HepG2 (cell line): Measurements from ENCODE around the gene KRT79. TPM values are rescaled to one million over a fixed set of nuclear protein-coding genes. Genes with fewer than 3 reads are reported as not detected.

Source experiments
- ATAC-seq: fragments of 200-7000 bp; cut with Tn5 transposase; 3 replicates; pipeline ENCODE4 v1.9.1; 2020; ENCODE audit warnings: mild to moderate bottlenecking, moderate library complexity
- BruUV-seq: library from RNA; stranded (reverse); fragments of 400-500 nt; replicated peaks from 2 replicates; lab custom pipeline; 2021; lab: Mats Ljungman, UMichigan
- CTCF ChIA-PET: fragments of 300-600 bp; formaldehyde crosslinking; extraction: SDS; loops from one replicate; lab custom pipeline; 2021; ENCODE audit warnings: low total read pairs, inconsistent platforms, low intra/inter-chr PET ratio; lab: Yijun Ruan, JAX
- POLR2A ChIA-PET: fragments of 350-600 bp; sonication (Branson Sonifier 250); formaldehyde crosslinking; loops from one replicate; lab custom pipeline; 2020; ENCODE audit warnings: antibody characterized with exemption, inconsistent platforms; lab: Yijun Ruan, JAX
- DNase-seq: peaks from one replicate; pipeline ENCODE4 v3.0.0-alpha.2; 2015; ENCODE audit warnings: low spot score
- FAIRE-seq: peaks from 3 replicates; lab custom pipeline; 2011; peaks lifted over from hg19 to GRCh38; lab: Jason Lieb, UNC
- H2AFZ ChIP-seq: one replicate; pipeline ENCODE4 v1.6.1; 2011; ENCODE audit warnings: low read length, inconsistent platforms
- H3K27ac ChIP-seq: fragments of 300-600 bp; 3 replicates; pipeline ENCODE4 v1.8.0; 2011; ENCODE audit warnings: mixed run types, mild to moderate bottlenecking, mixed read lengths, low read length, inconsistent platforms; ENCODE audit not compliant: insufficient read depth; ENCODE audit errors: extremely low read length
- H3K27me3 ChIP-seq, 2 experiments: fragments of 200-600 bp in 1 of 2; 2 replicates in 1 of 2; 3 replicates in 1 of 2; pipeline versions ENCODE4 v1.6.0 to v1.8.0; 2011; ENCODE audit warnings: low read length in 2 of 2, mild to moderate bottlenecking in 2 of 2, moderate library complexity in 2 of 2, inconsistent platforms in 1 of 2; ENCODE audit not compliant: insufficient read depth in 2 of 2, control insufficient read depth in 1 of 2
- H3K36me3 ChIP-seq, 2 experiments: fragments of 200-600 bp in 1 of 2; replicated peaks in 1 of 2; 2 replicates in 1 of 2; 3 replicates in 1 of 2; pipeline versions ENCODE4 v1.5.1 to v1.8.0; 2011; ENCODE audit warnings: low read length in 2 of 2, inconsistent platforms in 1 of 2; ENCODE audit not compliant: insufficient read depth in 2 of 2, control insufficient read depth in 1 of 2
- H3K4me1 ChIP-seq: 2 replicates; pipeline ENCODE4 v1.5.1; 2012; ENCODE audit warnings: low read length, inconsistent platforms; ENCODE audit not compliant: insufficient read depth
- H3K4me2 ChIP-seq: 2 replicates; pipeline ENCODE4 v1.6.0; 2011; ENCODE audit warnings: low read depth, low read length, inconsistent platforms
- H3K4me3 ChIP-seq, 3 experiments: fragments of 200-600 bp in 1 of 3; sonication (generic), shearing (Covaris generic) in 1 of 3; replicated peaks in 1 of 3; 2 replicates each; pipeline ENCODE4 v1.5.1; 2011 to 2016; ENCODE audit warnings: low read length in 3 of 3, inconsistent platforms in 2 of 3, low read depth in 2 of 3, mild to moderate bottlenecking in 2 of 3, control low read depth in 1 of 3, mixed read lengths in 1 of 3; ENCODE audit not compliant: insufficient read depth in 1 of 3
- H3K79me2 ChIP-seq: one replicate; pipeline ENCODE4 v1.6.1; 2011; ENCODE audit warnings: low read length, inconsistent platforms; ENCODE audit not compliant: insufficient read depth
- H3K9ac ChIP-seq: 2 replicates; pipeline ENCODE4 v1.6.0; 2011; ENCODE audit warnings: mild to moderate bottlenecking, low read depth, low read length, inconsistent platforms; ENCODE audit not compliant: insufficient read depth
- H3K9me3 ChIP-seq: 2 replicates; pipeline ENCODE4 v1.5.1; 2012; ENCODE audit warnings: mild to moderate bottlenecking, low read length
- H4K20me1 ChIP-seq: 2 replicates; pipeline ENCODE4 v1.6.0; 2011; ENCODE audit warnings: inconsistent platforms, mild to moderate bottlenecking, low read length, moderate library complexity; ENCODE audit not compliant: insufficient read depth
- BATF2 ChIP-seq: sonication (generic); formaldehyde crosslinking; IDR thresholded peaks from 2 replicates; pipeline ENCODE4 v1.8.0; 2022; ENCODE audit warnings: mild to moderate bottlenecking, missing genetic modification reagents, moderate library complexity
- BORCS8-MEF2B ChIP-seq: sonication (generic); formaldehyde crosslinking; IDR thresholded peaks from 2 replicates; pipeline ENCODE4 v1.8.0; 2022; ENCODE audit warnings: mild to moderate bottlenecking, missing genetic modification reagents
- CBX2 ChIP-seq, 2 experiments: fragments of 200-600 bp in 1 of 2; sonication (generic); formaldehyde crosslinking in 1 of 2; IDR thresholded peaks; 2 replicates each; pipeline versions ENCODE4 v1.7.0 to v1.8.1; 2018 to 2022; ENCODE audit warnings: low read depth in 2 of 2, low read length in 1 of 2, mild to moderate bottlenecking in 1 of 2, missing genetic modification reagents in 1 of 2
- CCAR2 ChIP-seq: fragments of 200-400 bp; formaldehyde crosslinking; optimal IDR thresholded peaks from 2 replicates; pipeline ENCODE3; 2018; ENCODE audit warnings: low read depth, mild to moderate bottlenecking, low read length, moderate library complexity
- HNF1A ChIP-seq, 2 experiments: sonication (generic) in 1 of 2; formaldehyde crosslinking in 1 of 2; IDR thresholded peaks; 2 replicates each; pipeline versions ENCODE4 v1.4.0 to v1.6.1; 2016 to 2020; ENCODE audit warnings: borderline replicate concordance in 1 of 2, low read depth in 1 of 2, mild to moderate bottlenecking in 1 of 2, missing genetic modification reagents in 1 of 2
- LRRFIP1 ChIP-seq: sonication (generic); formaldehyde crosslinking; conservative IDR thresholded peaks from 2 replicates; pipeline ENCODE4 v1.4.0; 2020; ENCODE audit warnings: missing genetic modification reagents
- NFKBIZ ChIP-seq: IDR thresholded peaks from 2 replicates; pipeline ENCODE4 v1.6.1; 2018; ENCODE audit warnings: missing genetic modification reagents, missing compliant biosample characterization
- NFRKB ChIP-seq: fragments of 450-650 bp; IDR thresholded peaks from 2 replicates; pipeline ENCODE4 v1.6.1; 2017
- PRDM4 ChIP-seq: sonication (generic); formaldehyde crosslinking; IDR thresholded peaks from 2 replicates; pipeline ENCODE4 v1.9.0; 2021; ENCODE audit warnings: missing genetic modification reagents, borderline replicate concordance
- RCOR2 ChIP-seq: IDR thresholded peaks from 2 replicates; pipeline ENCODE4 v1.6.1; 2016; ENCODE audit warnings: missing biosample characterization, missing genetic modification reagents
- ZNF180 ChIP-seq: sonication (generic); formaldehyde crosslinking; IDR thresholded peaks from 2 replicates; pipeline ENCODE4 v1.4.0; 2020; ENCODE audit warnings: low read depth, missing genetic modification reagents, borderline replicate concordance
- ZNF430 ChIP-seq: sonication (generic); formaldehyde crosslinking; IDR thresholded peaks from 2 replicates; pipeline ENCODE4 v1.9.0; 2021; ENCODE audit warnings: mild to moderate bottlenecking, missing genetic modification reagents
- ZNF724P ChIP-seq: sonication (generic); formaldehyde crosslinking; IDR thresholded peaks from 2 replicates; pipeline ENCODE4 v1.8.0; 2022; ENCODE audit warnings: missing genetic modification reagents, borderline replicate concordance
- WGBS: methylation state at CpG from one replicate; pipeline ENCODE4 v1.1.6; 2017; ENCODE audit warnings: low lambda C conversion rate; 5-methylcytosine and 5-hydroxymethylcytosine counted together
- in situ Hi-C: cut with HindIII; loops from 2 replicates; pipeline ENCODE4 v1.10.0; 2017; ENCODE audit warnings: low pct_unique_long_range_greater_than_20kb; ENCODE audit not compliant: extremely low pct_ligation_motif_present
- intact Hi-C: fragments of 100-400 bp; cut with micrococcal nuclease; formaldehyde crosslinking; loops from one replicate; pipeline ENCODE4 v1.10.0; 2022; ENCODE audit not compliant: unreplicated experiment
- polyA plus RNA-seq, 8 experiments: library from polyadenylated mRNA; depleted of rRNA in 3 of 8; stranded (reverse) in 7 of 8; unstranded in 1 of 8; fragments of >200 nt; fragmentation: Illumina TruSeq in 4 of 8; extraction: Trizol in 4 of 8; gene quantifications; 2 replicates each; pipeline versions ENCODE4 v1.2.1 to v1.2.3, GENCODE V29; 2011 to 2016; ENCODE audit warnings: low read depth in 4 of 8, missing spikeins in 1 of 8, mixed read lengths in 1 of 8; ENCODE audit not compliant: insufficient read depth in 1 of 8
- total RNA-seq, 5 experiments: library from RNA; depleted of rRNA; stranded (reverse); fragments of >200 nt; fragmentation: Illumina TruSeq; extraction: Trizol; gene quantifications; 2 replicates each; pipeline ENCODE4 v1.2.3, GENCODE V29; 2016; ENCODE audit warnings: low read depth in 1 of 5

KRT79 gene
- total and polyA plus RNA-seq, 2 of the 13 experiments (the other 11 are each of a cell fraction or from before 2014, with no cell fraction given) = 0.09 TPM; not detected in 1

GRCh38 chr12:52815161-52815560 is 18.9 kb downstream of the KRT79 start (continued):
- TF ChIP-seq BATF2 (CRISPR knock-in tag) (no peak), PRDM4 (CRISPR knock-in tag) (no peak)

GRCh38 chr12:52814710-52815155 is 19.4 kb downstream of the KRT79 start:
- Histone ChIP-seq H3K9ac (no peak overlapping the region), H3K27ac (no peak overlapping the region), H3K27me3 (peaks cover 4 to 39% of the 10 kb centered on the region in 2 experiments; a peak in 4 of 5 replicates), H3K4me2 (no peak overlapping the region), H3K9me3 (no peaks in the 10 kb centered on the region), H3K4me3 (no peak overlapping the region), H2AFZ (no peak overlapping the region), H3K4me1 (no peaks in the 10 kb centered on the region), H4K20me1 (no peaks in the 10 kb centered on the region), H3K79me2 (no peaks in the 10 kb centered on the region), H3K36me3 (no peaks in the 10 kb centered on the region)
- no peak for DNase-seq
- BruUV-seq = no TSS peak
- no peak for ATAC-seq
- in situ Hi-C loops (no loop called here), intact Hi-C loops (no loop called here)
- WGBS = 0% methylated on average over 3 of the region's 4 CpGs
- POLR2A ChIA-PET = no interaction called here
- CTCF ChIA-PET = no interaction called here
- no peak for FAIRE-seq
- no peak for TF ChIP-seq HNF1A (IDR thresholded peaks at IDR 0.05; ENCODE audit: low read depth)
- no peak for TF ChIP-seq HNF1A (CRISPR knock-in tag; IDR thresholded peaks at IDR 0.05; ENCODE audit: borderline replicate concordance)
- TF ChIP-seq LRRFIP1 (CRISPR knock-in tag) = no peak
- TF ChIP-seq ZNF430 (CRISPR knock-in tag) = no peak
- no peak for TF ChIP-seq NFRKB
- no peak for TF ChIP-seq CBX2 (IDR thresholded peaks at IDR 0.05; ENCODE audit: low read depth, low read length)
- TF ChIP-seq CBX2 (CRISPR knock-in tag; IDR thresholded peaks at IDR 0.05; ENCODE audit: low read depth) = no peak
- TF ChIP-seq BORCS8-MEF2B = no peak
- no peak for TF ChIP-seq RCOR2 (CRISPR knock-in tag)
- TF ChIP-seq NFKBIZ (CRISPR knock-in tag) = no peak
- TF ChIP-seq ZNF180 (CRISPR knock-in tag) = no peak
- TF ChIP-seq ZNF724P (CRISPR knock-in tag) = no peak
- TF ChIP-seq CCAR2 = no peak
